Thoracic aorta (tissue), 2 donors: ENCODE measurements around the gene THBD. TPM values are rescaled to one million over a fixed set of nuclear protein-coding genes. Genes with fewer than 3 reads are reported as not detected.

Experiments
- ATAC-seq: fragments of 150-250 bp; one replicate; pipeline ENCODE4 v1.8.0; 2017; ENCODE audit warnings: low read depth; ENCODE audit not compliant: insufficient number of reproducible peaks, low FRiP score
- DNase-seq: peaks from one replicate; pipeline ENCODE4 v3.0.0-alpha.2; 2020; ENCODE audit warnings: low spot score
- H3K27ac ChIP-seq, 2 donors: fragments of 200-600 bp; sonication (generic); 1 replicate in 1 of 2; 2 replicates in 1 of 2; pipeline ENCODE4 v1.5.1; 2016; ENCODE audit warnings: mild to moderate bottlenecking in 2 of 2, moderate library complexity in 2 of 2
- H3K27me3 ChIP-seq: fragments of 200-600 bp; sonication (generic); replicated peaks from 2 replicates; pipeline ENCODE4 v1.6.0; 2016; ENCODE audit warnings: mild to moderate bottlenecking; ENCODE audit not compliant: insufficient read depth
- H3K36me3 ChIP-seq: fragments of 200-600 bp; sonication (generic); one replicate; pipeline ENCODE4 v1.5.1; 2016
- H3K4me1 ChIP-seq, 2 donors: fragments of 200-600 bp; sonication (generic); 1 replicate in 1 of 2; 2 replicates in 1 of 2; pipeline versions ENCODE4 v1.5.1 to v1.6.0; 2016; ENCODE audit warnings: low read depth in 2 of 2, mild to moderate bottlenecking in 1 of 2; ENCODE audit not compliant: control insufficient read depth in 1 of 2
- H3K4me3 ChIP-seq: fragments of 200-600 bp; sonication (generic); 2 replicates; pipeline ENCODE4 v1.5.1; 2016; ENCODE audit warnings: mild to moderate bottlenecking
- H3K9me3 ChIP-seq: fragments of 200-600 bp; sonication (generic); 2 replicates; pipeline ENCODE4 v1.5.1; 2016
- total RNA-seq, 2 donors: library from RNA; depleted of rRNA; stranded (reverse); fragments of >200 nt; gene quantifications; one replicate each; pipeline versions ENCODE4 v1.1.0 to v1.2.3, GENCODE V29; 2016
- TF ChIP-seq, protein P1 (sequence below): fragments of 200-600 bp; sonication (generic); IDR thresholded peaks from one replicate; pipeline ENCODE4 v1.5.1; 2019; ENCODE audit warnings: antibody characterized with exemption

THBD gene
- total RNA-seq, 2 donors from 2014 or later, result 106 to 266 TPM

DNA sequence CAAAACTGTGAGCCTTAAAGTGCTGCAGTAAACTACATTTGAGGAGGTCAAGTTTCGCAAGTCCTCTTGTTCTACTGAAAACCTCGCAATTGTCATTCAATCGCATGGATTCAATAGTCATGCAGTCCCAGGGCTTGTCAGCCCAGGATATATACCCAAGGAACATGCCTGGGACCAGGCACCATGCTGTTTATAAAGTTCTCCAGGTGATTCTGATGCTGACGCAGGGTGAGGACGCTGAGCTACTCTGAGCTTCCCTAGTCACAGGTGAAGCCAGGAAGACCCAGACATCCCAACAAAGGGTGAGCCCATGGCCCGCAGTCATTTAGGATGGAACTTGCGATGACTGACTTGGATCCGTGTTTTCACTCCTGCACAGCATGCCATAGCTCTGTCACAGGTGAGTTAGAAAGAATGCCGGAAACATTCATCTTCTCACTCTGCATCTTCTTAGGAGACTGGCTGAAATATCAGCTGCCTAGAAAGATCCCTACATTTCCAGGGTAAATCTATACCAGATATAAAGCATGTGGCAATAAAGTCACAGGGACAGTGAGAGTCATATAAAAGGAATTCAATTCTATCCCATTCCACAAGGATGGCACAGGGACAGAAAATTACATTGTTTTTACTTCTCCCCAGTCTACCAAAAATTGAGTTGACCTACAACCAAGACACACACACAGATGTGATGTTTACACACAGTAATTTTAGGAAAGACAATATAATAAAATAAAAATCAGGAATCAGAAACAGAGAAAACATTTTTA, 41.4 kb downstream of the THBD start:
- DNase-seq (no peak), ATAC-seq (no peak)
- Histone ChIP-seq H3K4me1 (no peaks in the 10 kb centered on the region), H3K4me3 (no peak overlapping the region), H3K36me3 (no peaks in the 10 kb centered on the region), H3K27me3 (no peaks in the 10 kb centered on the region), H3K27ac (no peak overlapping the region), H3K9me3 (no peaks in the 10 kb centered on the region)
- TF ChIP-seq, protein P1, sequence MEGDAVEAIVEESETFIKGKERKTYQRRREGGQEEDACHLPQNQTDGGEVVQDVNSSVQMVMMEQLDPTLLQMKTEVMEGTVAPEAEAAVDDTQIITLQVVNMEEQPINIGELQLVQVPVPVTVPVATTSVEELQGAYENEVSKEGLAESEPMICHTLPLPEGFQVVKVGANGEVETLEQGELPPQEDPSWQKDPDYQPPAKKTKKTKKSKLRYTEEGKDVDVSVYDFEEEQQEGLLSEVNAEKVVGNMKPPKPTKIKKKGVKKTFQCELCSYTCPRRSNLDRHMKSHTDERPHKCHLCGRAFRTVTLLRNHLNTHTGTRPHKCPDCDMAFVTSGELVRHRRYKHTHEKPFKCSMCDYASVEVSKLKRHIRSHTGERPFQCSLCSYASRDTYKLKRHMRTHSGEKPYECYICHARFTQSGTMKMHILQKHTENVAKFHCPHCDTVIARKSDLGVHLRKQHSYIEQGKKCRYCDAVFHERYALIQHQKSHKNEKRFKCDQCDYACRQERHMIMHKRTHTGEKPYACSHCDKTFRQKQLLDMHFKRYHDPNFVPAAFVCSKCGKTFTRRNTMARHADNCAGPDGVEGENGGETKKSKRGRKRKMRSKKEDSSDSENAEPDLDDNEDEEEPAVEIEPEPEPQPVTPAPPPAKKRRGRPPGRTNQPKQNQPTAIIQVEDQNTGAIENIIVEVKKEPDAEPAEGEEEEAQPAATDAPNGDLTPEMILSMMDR, result no peak

DNA sequence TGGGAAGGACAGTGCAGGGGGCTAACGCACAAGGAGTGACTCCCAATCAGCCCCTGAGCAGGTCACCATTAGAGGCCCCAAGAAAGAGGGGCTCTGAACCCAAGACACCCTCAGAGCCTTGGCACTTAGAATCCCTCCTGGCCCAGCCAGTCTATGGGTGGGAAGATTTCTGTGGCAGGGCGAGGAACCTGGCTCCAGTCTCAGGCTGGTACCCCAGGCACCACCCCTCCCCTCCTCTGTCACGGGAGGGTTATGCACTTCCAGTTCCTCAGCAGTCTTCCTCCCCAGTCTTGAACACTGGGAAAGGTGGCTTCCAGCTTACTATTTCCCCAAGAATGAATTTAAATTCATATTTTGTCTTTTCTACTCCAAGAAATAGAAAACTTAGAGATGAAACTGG, 42.0 kb downstream of the THBD start:
- H3K27ac ChIP-seq, result no peak overlapping the region
- no peaks in the 10 kb centered on the region for H3K27me3 ChIP-seq
- H3K36me3 ChIP-seq, result no peaks in the 10 kb centered on the region
- TF ChIP-seq, protein P1, result no peak
- no peaks in the 10 kb centered on the region for H3K4me1 ChIP-seq
- ATAC-seq (no peak), DNase-seq (no peak)
- H3K4me3 ChIP-seq, result no peak overlapping the region
- no peaks in the 10 kb centered on the region for H3K9me3 ChIP-seq

DNA sequence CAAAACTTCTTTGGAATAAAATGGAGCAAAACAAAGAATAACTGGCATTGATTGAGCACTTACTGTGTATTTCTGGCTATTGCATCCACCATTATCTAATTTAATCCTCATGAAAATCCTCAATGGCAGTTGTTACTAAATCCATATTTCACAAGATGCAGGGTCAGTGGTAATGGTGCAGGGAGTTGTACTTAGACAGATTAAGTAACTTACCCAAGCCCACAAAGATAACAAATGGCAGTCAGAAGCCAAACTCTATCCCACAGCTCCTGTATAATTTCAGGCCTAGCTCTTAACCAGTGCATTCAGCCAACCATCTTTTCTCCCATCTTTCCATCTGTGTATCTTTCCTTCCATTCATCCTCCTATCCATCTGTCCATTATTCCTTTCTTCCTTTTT, 43.7 kb downstream of the THBD start:
- TF ChIP-seq, protein P1, result no peak
- H3K4me1 ChIP-seq, result no peaks in the 10 kb centered on the region
- H3K36me3 ChIP-seq, result no peaks in the 10 kb centered on the region
- H3K4me3 ChIP-seq, result no peak overlapping the region
- H3K27me3 ChIP-seq, result no peaks in the 10 kb centered on the region
- H3K27ac ChIP-seq, result no peak overlapping the region
- H3K9me3 ChIP-seq, result no peaks in the 10 kb centered on the region
- ATAC-seq (no peak), DNase-seq (no peak)

DNA sequence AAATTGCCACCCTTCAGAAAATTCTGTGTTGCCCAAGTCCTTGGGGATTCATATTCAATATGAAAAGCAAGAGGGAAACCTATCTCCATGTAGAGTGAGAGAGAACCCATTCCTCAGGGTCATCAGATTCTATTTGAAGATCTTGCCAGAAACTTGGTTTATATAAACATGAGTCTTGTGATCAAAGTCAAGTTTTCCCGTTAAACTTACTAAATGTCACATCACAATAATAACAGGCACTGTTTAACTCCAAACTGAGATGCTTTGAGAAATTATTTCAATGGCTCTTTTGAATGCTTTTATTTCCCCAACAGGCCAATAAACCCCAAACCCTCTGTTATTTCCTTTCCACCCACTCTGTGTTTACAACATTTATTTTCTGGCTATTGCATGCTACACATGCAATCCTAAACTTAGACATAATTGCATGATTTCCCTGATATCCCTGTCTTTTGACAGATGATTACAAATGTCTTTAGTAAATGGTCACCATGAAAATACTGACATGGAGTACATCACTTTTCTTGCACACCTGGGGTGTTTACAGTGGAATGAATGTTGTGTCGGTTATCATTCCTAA, 45.5 kb downstream of the THBD start:
- Histone ChIP-seq H3K27me3 (no peaks in the 10 kb centered on the region), H3K9me3 (no peaks in the 10 kb centered on the region), H3K4me3 (no peak overlapping the region), H3K36me3 (no peaks in the 10 kb centered on the region), H3K27ac (no peak overlapping the region), H3K4me1 (no peaks in the 10 kb centered on the region)
- no peak for ATAC-seq
- TF ChIP-seq, protein P1, result no peak
- no peak for DNase-seq

DNA sequence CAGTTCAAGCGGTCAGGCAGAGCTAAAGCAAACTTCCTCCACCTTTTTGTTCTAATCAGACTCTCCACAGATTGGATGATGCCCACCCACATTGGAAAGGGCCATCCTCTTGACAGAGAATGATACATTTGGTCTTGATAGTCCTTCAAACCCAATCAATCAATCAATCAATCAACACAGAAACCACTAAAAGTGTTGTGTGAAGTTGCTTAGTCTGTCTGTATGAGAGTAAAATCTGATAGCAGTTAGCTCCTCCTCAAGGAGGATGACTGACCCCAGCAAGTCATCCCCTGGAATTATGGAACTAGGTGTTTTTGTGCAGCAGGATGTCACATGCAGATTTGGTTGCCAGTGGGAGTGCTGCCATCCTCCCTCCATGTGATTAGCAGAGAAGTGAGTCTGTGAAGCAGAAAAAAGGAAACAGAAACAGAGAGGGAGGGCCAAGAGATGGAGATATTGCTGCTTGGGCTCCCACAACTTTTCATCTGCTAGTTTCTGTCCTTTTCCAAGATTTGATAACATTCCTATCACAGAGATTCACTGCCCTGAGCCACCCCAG, 46.3 kb downstream of the THBD start:
- Histone ChIP-seq H3K9me3 (no peaks in the 10 kb centered on the region), H3K27ac (no peak overlapping the region), H3K27me3 (no peaks in the 10 kb centered on the region), H3K4me1 (no peaks in the 10 kb centered on the region), H3K36me3 (no peaks in the 10 kb centered on the region), H3K4me3 (no peak overlapping the region)
- ATAC-seq, result no peak
- TF ChIP-seq, protein P1, result no peak
- DNase-seq, result no peak
